ENCODE data around the gene TPST1. TPM values are rescaled to one million over a fixed set of nuclear protein-coding genes. Genes with fewer than 3 reads are reported as not detected.

The TPST1 gene
- total RNA-seq, 4 donors from 2014 or later, result 21.0 to 97.0 (median 34.8) TPM

- intact Hi-C loops (cut with DNase I; ENCODE audit: low total_unique reads), result no loop called here
- H3K4me3 ChIP-seq, result no peak overlapping the region
- H3K9me3 ChIP-seq, result peaks cover 0 to 15% of the 10 kb centered on the region in 2 donors
- peaks cover 0 to 4% of the 10 kb centered on the region in 2 donors for H3K4me1 ChIP-seq
- peak overlapping the region; percentile 69 to 84 for H3K27ac ChIP-seq
- peak; percentile 41 to 88 for DNase-seq
- TF ChIP-seq CTCF (IDR thresholded peaks at IDR 0.05) (no peak), POLR2A (IDR thresholded peaks at IDR 0.05) (no peak)
- no peaks in the 10 kb centered on the region for H3K36me3 ChIP-seq
- H3K27me3 ChIP-seq, result no peaks in the 10 kb centered on the region
Measured at GRCh38 chr7:66267249-66267648, 62.1 kb downstream of the TPST1 start.

- no peak overlapping the region for H3K4me3 ChIP-seq
- TF ChIP-seq POLR2A (IDR thresholded peaks at IDR 0.05), result no peak
- no peak for TF ChIP-seq CTCF (IDR thresholded peaks at IDR 0.05)
- intact Hi-C loops (cut with DNase I; ENCODE audit: low total_unique reads), result no loop called here
- H3K27me3 ChIP-seq, result no peaks in the 10 kb centered on the region
- peaks cover 0 to 10% of the 10 kb centered on the region in 2 donors for H3K9me3 ChIP-seq
- no peak for DNase-seq
- peaks cover 0 to 4% of the 10 kb centered on the region in 2 donors for H3K4me1 ChIP-seq
- H3K36me3 ChIP-seq, result no peaks in the 10 kb centered on the region
- H3K27ac ChIP-seq, result peak overlapping the region in 1 of 2 donors; percentile 48
Measured at GRCh38 chr7:66269978-66270377, 64.8 kb downstream of the TPST1 start.

GRCh38 chr7:66272321-66272720 lies 67.2 kb downstream of the TPST1 start:
- TF ChIP-seq CTCF (IDR thresholded peaks at IDR 0.05), result no peak
- TF ChIP-seq POLR2A (IDR thresholded peaks at IDR 0.05), result no peak
- Histone ChIP-seq H3K36me3 (no peaks in the 10 kb centered on the region), H3K4me3 (no peak overlapping the region), H3K9me3 (no peaks in the 10 kb centered on the region), H3K27me3 (no peaks in the 10 kb centered on the region), H3K4me1 (peaks cover 0 to 4% of the 10 kb centered on the region in 2 donors), H3K27ac (no peak overlapping the region)
- no peak for DNase-seq
- intact Hi-C loops (cut with DNase I; ENCODE audit: low total_unique reads), result no loop called here

GRCh38 chr7:66276363-66276762 lies 71.2 kb downstream of the TPST1 start:
- Histone ChIP-seq H3K9me3 (no peaks in the 10 kb centered on the region), H3K36me3 (no peaks in the 10 kb centered on the region), H3K4me3 (no peak overlapping the region), H3K27me3 (no peaks in the 10 kb centered on the region), H3K27ac (no peak overlapping the region), H3K4me1 (peaks cover 0 to 6% of the 10 kb centered on the region in 2 donors)
- intact Hi-C loops (cut with DNase I; ENCODE audit: low total_unique reads), result no loop called here
- no peak for DNase-seq
- no peak for TF ChIP-seq CTCF (IDR thresholded peaks at IDR 0.05)
- no peak for TF ChIP-seq POLR2A (IDR thresholded peaks at IDR 0.05)

- intact Hi-C loops (cut with DNase I; ENCODE audit: low total_unique reads), result no loop called here
- Histone ChIP-seq H3K27ac (no peak overlapping the region), H3K9me3 (no peaks in the 10 kb centered on the region), H3K27me3 (no peaks in the 10 kb centered on the region), H3K4me1 (peaks cover 0 to 7% of the 10 kb centered on the region in 2 donors), H3K4me3 (no peak overlapping the region), H3K36me3 (no peaks in the 10 kb centered on the region)
- DNase-seq, result no peak
- TF ChIP-seq POLR2A (IDR thresholded peaks at IDR 0.05) (no peak), CTCF (IDR thresholded peaks at IDR 0.05) (no peak)
Measured at GRCh38 chr7:66277492-66277891, 72.4 kb downstream of the TPST1 start.
